Stimulated activated CD8-positive, alpha-beta memory T cell treated with anti-CD3 and anti-CD28 coated beads, Interleukin-2, amount 100 ng/mL, for 1 hour (primary cell): Measurements from ENCODE around the gene FAU.
"Not testable (repeated sequence)": the region's sequence is repeated elsewhere in the genome, so short reads cannot be mapped to it uniquely, and the experiment has no call there.

Experiments
- DNase-seq, 2 donors: peaks; one replicate each; pipeline ENCODE4 v3.0.0-alpha.2; 2020; ENCODE audit warnings: low read depth in 2 of 2

The FAU gene

DNA sequence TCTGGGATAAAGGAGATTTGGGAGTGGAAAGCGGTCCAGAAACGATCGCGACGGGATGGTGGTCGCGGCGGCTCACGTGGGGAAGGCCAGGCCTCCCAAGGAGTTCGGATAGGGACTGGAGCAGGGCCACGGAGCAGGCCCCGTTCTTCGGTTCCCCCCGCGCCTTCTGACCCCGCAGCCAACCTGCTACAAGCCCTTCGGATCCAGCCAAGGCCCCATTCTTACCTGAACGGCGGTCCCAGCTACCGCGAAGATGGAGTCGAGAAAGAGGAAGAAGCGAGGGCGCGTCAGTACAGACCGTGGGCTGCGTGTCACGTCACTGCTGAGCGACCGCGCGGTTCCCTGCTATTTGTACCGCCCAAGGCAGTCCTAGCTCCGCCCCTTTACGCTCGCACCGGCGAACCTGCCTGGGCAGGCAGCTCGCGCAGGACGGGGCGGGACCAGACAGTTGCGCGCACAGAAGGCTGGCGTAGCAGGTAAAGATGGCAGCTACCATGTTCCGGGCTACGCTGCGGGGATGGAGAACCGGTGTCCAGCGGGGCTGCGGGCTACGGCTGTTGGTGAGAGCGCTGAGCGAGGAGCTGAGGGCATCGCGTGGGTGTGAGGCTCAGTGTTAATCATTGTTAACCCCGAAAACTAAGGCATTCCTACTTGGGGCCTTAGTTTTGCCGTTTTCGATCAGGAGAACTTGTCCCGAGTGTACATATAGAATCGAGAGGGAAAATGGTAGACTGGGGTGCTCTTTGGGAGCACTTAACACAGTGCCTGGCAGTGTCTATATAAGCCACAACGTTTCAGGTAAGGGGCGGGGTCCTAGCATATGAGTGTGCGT, at the start of gene FAU, which contains the start of gene MRPL49:
Gene FAU (minus strand): TSS at position 270 of the 832 bp plus-strand sequence. CDS start 321 bp downstream, outside the sequence.
Gene MRPL49 (plus strand): TSS at position 457 of the 832 bp plus-strand sequence. CDS start 26 bp downstream, at position 483.
- peak; percentile 98 for DNase-seq

DNA sequence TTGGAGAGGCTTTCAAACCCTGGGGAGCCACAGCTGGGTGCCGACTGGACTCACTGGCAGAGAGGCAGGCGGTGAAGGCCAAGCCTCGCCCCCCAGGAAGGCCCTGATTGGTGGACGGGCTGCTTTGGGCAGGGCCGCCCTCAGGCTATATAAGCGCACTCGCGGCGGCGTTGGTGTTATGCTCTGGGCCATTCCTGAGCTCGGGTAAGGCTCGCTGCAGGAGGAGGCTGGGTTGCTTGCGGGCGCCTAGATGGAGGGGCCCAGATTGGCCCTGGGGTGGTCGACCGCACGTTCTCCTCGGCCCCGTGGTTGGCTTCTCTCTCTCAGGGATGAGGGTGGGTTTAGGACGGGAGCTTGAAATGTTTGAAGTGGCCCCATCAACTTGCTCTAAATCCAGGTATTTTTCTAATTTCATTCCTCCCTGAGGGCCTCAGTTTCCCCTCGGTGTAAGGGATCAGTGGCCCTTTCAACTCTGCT, 48.2 kb upstream of the FAU start, which contains the start of gene SPDYC:
Gene SPDYC (plus strand): TSS at position 176 of the 477 bp plus-strand sequence. CDS start 1,125 bp downstream, outside the sequence.
- no peak for DNase-seq

DNA sequence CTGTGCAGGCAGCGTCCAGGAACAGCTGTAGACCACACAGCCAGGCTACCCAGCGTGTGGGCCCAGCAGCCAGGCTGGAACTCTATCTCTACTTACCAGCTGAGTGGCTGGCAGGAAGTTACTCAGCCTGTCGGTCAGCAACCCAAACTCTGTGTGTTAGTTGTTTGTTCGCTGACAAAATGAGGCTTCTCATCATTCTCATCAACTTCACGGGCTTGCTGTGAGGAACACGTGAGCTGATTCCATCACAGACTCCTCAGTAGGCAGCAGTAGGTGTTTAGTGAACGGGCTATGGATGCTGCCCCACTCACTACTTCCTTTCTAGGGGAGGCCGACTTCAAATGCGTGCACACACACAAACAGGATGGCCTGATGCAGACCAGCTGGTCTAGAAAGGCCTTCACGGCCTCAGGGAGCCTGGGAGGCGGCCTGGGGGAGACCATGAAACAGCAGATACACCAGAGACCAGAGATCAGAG, 47.3 kb upstream of the FAU start:
- DNase-seq: no peak

DNA sequence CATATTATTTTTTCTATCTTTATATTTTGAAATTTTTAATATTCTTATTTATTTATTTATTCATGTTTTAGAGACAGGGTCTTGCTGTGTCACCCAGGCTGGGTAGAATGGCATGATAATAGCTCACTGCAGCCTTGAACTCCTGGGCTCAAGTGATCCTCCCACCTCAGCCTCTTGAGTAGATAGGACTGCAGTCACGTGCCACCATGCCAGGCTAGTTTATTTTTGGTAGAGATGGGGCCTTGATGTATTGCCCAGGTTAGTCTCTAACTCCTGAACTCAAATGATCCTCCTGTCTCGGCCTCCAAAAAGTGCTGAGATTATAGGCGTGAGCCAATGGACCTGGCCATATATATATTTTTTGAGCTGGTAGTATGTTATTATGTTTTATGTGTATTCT, 45.7 kb upstream of the FAU start:
- DNase-seq: no peak

DNA sequence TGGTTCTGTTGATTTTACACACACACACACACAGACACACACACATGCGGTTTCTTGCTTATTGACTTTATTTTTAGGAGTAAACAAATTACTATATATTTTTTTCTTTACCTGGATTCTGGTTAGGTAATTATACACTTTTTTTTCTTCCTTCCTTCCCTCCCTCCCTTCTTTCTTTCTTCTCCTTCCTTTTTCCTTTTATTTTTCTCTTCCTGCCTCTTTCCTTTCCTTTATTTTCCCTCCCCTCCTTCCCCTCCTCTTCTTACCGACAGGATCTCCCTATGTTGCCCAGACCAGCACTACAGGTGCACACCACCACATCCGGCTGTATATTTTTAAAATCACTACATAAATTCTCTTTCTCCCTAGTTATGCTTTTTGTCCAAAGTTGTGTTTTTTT, 45.0 kb upstream of the FAU start:
- DNase-seq: no peak

DNA sequence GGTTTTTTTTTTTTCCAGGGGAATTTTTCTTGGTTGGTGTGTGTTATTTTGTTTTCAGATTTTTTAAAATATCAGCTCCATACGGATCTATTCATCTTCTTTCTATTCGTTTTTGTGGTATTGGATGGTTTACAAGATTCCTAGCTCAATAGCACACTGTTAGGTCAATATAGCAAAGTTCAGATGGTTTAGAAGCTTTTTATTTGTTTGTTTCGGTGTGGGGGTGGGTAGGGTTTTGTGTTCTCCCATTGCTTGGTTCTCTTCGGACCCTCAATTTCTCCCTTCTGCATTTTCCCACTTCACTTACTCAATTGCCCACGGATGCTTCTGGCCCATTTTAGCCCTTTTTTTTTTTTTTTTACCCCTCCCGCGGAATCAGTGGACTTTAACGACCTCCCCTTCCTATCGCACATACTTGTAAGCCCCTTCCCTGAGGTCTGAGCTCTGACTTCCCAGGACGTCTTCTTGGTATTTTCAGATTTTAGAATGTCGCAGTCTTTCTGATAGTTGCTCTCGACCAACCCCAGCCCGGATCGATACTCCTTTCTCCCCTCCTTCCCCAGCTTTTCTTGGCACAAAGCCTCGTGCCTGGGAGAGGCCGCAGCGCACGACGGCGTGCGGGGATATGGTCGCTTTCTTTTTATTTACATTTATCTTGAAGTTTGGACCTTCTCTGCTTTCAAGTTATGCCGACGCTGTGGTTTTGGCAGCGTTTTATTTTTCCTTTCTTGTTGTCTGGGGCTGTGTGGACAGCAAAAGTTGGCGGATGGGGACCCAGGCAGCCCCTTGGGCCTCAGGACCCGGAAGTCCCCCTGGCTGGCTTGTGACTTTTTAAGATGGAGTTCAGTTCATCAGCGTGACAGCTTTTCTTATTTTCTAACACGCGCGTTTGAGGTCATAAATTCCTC, 43.7 kb upstream of the FAU start:
- DNase-seq: no peak

DNA sequence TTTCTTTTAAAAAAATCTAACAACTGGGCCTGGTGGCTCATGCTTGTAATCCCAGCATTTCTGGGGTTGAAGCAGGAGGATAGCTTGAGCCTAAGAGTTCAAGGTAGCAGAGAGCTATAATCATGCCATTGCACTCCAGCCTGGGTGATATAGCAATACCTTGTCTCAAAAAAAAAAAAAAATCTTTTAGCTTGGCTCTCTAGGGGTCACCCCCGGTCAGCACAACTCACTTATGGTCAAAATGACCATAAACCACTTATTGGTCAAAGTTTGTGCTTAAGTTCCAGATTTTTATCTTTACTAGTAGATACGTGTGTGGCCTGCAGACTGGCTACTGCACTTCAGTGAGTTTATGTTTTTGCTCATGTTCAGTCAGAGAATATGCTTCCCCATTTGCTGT, 41.8 kb upstream of the FAU start:
- DNase-seq: no peak

DNA sequence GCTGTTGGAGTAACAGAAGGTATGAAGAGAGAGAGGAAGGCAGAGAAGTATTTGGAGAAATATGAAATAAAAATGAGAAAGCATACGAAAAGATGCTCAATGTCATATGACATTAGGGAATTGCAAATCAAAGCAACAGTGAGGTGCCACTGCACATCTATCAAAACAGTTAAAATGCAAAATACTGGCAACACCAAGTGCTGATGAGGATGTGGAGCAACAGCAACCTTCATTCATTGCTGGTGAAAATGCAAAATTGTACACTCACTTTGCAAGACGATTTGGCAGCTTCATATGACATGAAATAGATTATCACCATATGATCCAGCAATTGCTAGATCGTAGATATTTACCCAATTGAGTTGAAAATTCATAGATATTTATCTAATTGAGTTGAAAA, 38.7 kb upstream of the FAU start:
- DNase-seq: no peak

DNA sequence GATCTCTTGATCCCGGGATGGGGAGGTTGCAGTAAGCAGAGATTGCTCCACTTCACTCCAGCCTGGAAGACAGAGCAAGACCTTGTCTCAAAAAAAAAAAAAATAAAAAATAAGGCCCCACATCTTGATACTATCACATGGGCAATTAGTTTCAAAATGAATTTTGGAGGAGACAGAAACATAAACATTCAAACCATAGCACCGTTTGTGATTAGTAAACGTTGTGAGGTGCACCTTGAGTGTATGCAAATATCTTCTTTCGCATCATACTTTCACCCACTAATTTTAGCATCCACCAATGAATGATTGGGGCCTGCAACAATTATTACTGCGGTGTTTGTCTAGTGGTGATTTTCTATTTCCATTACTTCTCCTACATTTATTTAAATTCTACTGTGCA, 37.1 kb upstream of the FAU start:
- DNase-seq: no peak

DNA sequence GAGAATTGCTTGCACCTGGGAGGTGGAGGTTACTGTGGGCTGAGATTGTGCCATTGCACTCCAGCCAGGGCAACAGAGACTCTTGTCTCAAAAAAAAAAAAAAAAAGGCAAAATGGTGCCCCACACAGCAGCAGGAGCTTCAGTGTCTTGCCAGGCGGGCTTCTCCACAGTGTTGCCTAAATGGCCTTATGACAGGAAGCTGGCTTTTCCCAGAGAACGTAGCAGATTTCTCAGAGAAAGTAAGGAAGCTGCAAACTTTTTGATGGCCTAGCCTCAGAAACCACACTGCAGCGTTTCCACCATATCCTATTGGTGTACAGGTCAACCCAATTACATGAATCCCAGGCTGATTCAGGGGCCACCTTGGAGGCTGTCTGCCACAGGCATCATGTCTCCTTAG, 35.4 kb upstream of the FAU start:
- DNase-seq: no peak

DNA sequence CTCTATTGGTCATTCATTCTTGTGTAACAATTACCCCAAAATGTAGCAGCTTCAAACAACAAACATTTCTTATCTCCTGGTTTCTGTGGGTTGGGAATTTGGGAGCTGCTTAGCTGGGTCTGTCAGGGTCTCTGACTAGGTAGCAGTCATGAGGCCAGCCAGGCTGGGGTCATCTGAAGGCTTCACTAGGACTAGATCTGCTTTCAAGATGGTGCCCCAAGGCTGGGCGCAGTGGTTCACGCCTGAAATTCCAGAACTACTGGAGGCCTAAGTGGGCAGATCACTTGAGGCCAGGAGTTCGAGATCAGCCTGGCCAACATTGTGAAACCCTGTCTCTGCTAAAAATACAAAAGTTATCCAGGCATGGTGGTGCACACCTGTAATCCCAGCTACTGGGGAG, 35.0 kb upstream of the FAU start:
- no peak for DNase-seq

DNA sequence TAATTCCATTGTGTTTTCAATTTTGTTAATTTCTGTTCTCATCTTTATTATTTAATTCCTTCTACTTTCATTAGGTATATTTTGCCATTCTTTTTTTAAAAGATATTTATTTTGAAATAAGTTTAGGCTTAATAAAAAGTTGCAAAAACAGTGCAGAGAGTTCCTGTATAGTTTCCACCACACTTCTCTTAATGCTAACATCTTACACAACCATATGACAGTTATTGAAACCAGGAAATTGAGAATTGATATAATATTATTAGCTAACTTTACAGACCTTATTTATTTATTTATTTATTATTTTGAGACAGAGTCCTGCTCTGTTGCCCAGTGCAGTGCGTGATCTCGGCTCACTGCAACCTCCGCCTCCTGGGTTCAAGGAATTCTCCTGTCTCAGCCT, 34.3 kb upstream of the FAU start:
- no peak for DNase-seq

DNA sequence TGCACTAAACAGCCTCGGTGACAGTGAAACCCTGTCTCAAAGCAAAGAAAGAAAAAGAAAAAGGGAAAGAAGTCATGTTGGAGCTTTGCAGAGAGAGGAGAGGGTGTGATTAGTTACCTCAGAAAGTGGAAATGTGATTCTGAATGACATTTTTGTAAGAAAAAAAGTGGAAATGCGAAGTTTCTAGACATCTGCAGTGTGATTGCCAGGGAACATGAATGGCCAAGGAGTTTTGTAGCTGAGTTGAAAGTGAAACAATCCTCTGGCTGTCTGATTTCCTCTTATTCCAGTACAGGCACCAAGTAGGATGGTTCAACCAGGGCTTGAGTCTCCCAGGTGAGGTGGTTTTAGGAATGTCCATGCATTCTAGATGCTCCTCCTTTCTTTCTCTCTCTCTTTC, 30.2 kb upstream of the FAU start:
- no peak for DNase-seq

DNA sequence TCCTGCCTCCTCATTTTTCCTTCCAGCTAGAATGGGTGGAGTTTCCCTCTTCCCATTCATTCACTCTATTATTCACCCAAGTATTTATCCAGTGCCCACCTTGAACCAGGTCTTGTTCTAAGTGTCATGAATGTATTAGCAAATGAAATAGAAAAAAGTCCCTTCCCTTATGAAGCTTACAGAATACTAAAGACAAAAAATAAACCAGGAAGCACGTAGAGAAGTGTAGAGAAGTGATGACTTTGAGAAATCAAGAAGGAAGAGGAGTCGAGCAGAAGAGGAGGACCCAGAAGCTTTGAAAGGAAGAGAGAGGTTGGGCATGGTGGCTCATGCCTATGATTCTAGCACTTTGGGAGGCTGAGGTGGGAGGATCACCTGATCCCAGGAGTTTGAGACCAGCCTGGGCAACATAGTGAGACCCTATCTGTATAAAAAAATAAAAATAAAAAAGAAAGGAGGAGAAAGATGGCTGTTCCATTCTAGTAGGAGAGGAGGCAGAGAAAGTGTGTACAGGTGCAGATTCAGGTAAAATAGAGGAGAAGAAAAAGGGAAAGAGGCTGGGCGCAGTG, 29.5 kb upstream of the FAU start:
- no peak for DNase-seq

DNA sequence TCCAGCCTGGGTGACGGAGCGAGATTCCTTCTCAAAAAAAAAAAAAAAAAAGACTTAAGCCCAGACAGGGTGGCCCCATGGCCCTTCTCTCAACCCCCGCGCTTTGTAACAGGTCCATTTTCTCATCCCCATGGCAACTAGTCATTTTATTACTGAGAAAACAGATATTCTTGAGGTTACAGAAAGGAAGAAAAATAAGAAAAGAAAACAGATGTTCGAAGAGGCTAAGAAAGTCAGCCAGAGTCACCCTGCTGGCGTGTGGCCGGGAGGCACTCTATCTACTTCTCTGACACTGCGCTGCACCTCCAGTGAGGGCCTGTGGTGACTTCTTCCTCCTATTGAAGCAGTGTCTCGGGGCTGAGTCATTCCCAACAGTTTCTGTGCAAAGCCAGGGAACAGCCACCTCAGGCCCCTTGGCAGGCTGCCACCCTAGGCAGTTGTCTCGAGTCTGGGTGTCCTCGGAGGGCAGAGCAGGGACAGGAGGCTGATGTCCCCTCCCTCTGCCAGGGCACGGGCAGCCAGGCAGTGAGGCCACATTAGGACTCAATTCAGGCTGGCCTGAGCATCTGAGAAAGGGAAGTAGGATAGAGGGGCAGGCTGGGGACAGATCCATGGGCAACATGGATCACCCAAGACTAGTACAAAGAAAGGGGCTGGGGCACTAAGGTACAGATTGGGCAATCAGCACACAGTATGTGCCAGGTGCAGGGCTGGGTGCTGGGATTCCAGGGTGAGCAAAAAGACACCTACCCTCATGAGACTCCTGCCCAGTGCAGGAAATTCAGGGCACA, 28.8 kb upstream of the FAU start:
- no peak for DNase-seq

DNA sequence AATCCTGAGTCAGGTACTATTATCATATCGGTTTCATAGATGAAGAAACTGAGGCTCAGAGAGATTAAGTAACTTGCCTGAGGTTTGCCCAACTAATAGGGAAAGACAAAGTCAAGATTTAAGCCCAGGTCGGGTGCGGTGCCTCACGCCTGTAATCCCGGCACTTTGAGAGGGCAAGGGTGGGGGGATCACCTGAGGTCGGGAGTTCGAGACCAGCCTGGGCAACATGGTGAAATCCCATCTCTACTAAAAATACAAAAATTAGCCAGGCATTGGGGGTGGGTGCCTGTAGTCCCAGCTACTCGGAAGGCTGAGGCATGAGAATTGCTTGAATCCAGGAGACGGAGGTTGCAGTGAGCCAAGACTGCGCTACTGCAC, 28.2 kb upstream of the FAU start:
- not testable (repeated sequence) for DNase-seq

DNA sequence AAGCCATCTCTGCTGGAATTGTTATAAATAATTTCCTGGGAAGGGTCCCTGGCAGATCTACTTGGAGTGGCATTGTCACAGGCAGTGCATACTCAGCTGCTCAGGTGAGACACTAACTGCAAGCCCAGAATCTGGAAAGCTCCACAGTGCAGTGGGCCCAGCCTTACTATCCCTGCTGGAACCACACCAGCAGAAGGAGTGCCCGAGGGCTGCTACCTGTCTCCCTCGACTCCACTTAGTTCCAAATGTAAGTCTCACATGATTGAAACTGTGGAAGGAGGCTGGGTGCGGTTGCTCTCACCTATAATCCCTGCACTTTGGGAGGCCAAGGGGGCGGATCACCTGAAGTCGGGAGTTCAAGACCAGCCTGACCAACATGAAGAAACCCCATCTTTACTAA, 26.7 kb upstream of the FAU start:
- no peak for DNase-seq

DNA sequence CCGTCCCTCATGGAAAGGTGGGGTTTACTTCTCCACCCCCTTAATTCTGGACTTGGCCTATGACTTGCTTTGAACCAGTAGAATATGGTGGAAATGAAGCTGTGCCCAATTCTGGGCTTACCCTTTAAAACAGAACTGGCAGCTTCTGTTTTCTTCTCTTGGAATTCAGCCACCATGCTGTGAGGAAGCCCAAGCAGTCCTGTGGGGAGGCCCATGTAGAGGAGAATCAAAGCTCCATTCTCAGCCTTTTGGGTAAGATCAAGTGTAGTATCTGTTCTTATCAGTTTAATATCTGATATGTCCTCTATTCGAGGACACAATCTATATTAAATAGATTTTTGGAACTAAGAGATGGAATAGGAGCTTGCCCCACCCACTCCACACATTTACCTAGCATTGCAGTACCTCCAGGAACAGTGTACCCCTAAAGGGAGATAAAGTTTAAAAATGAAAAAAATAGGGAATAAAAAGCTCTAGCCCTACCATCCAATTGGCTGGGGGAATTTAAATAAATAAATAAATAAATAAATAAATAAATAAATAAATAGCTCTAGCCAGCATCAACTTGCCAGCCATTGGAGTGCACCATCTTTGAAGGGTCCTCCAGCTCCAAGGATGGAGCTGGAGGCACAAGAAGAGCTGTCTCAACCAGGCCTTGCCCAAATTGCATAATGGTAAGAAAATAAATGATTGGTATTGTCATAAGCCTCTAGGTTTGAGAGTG, 25.6 kb upstream of the FAU start:
- DNase-seq: no peak

DNA sequence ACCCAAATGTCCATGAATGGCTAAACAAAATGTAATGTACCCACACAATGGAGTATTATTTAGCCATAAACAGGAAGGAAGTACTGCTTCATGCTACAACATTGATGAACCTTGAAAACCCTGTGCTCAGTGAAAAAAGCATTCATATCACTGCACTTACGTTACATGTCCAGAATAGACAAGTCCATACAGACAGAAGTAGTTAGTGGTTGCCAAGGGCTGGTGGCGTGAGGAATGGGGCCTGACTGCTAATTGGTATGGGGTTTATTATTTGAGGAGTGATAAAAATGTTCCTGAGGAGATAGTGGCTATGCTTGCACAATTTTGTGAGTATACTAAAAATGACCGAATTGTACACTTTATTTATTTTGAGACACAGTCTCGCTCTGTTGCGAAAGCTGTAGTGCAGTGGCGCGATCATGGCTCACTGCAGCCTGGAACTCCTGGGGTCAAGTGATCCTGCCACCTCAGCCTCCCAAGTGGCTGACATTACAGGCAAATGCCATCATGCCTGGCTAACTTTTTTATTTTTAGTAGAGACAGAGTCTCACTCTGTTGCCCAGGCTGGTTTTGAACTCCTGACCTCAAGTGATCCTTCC, 20.1 kb upstream of the FAU start:
- DNase-seq: no peak

DNA sequence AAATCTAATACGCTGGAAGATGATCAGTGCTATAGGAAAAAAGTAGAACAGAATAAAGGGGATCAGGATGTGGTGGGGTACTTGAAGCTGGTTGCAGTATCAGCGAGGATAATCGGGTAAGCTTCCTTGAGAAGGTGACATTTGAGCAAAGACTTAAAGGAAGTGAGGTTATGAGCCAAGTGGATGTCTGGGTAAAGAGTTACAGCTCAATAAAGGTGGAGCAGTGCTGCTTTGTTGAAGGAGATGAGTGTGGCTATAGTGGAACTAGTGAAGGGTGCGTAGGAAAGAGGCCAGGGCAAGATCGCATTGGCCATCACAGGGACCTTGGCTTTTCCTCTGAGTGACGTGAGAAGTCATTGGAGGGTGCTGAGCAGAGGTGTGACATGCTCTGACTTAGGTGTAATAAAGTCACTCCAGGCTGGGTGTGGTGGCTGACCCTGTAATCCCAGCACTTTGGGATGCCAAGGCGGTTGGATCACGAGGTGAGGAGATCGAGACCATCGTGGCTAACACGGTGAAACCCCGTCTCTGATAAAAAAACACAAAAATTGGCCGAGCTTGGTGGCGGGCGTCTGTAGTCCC, 14.7 kb upstream of the FAU start:
- DNase-seq: no peak
